CD4-positive, alpha-beta T cell treated with Interleukin-6 at 100 ng/mL for 8 hours (primary cell): ENCODE results near the gene HOXD10.

Source experiments
- DNase-seq: peaks from one replicate; pipeline ENCODE4 v3.0.0-alpha.2; 2020; ENCODE audit warnings: mixed read lengths, low spot score

HOXD10 gene

GRCh38 chr2:176164611-176165369 lies 48.2 kb downstream of the HOXD10 start:
- DNase-seq: no peak

GRCh38 chr2:176165370-176166050 lies 48.9 kb downstream of the HOXD10 start:
- DNase-seq: no peak

GRCh38 chr2:176166272-176166671 lies 49.7 kb downstream of the HOXD10 start:
- no peak for DNase-seq

GRCh38 chr2:176167398-176167797 lies 50.8 kb downstream of the HOXD10 start:
- DNase-seq: no peak

GRCh38 chr2:176169181-176169580 lies 52.6 kb downstream of the HOXD10 start:
- no peak for DNase-seq
